Head of caudate nucleus (tissue), 42 donors: ENCODE results near the gene BEX1.

Experiments used
- DNase-seq, 42 donors: peaks; one replicate each; pipeline versions ENCODE4 v3.0.0 to v3.0.0-alpha.2; 2020 to 2021; ENCODE audit warnings: mixed read lengths in 7 of 42
- intact Hi-C: fragments of 100-400 bp; cut with DNase I; formaldehyde crosslinking; loops from one replicate; pipeline ENCODE4 v1.15.0; 2022

BEX1 gene

DNA sequence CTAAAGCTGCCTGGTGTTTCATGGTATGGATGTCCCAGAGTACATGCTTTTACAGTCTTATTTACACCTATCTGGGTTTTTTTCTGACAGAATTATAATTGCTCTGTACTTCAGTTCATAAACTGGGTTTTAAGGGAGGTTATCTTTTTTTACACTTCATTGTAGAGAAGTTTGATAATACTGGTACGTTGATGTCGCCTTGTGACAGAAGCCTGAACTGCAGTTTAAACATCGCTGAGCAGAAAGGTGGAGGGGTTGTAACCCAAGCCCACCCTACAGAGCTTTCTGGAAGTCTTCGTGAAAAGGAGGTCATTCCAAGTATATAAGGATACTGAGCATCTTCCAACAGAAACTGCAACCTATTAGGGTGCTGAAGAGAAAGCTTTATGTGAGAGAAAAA, 46.4 kb downstream of the BEX1 start:
- no peak for DNase-seq
- intact Hi-C loops: no loop called here

DNA sequence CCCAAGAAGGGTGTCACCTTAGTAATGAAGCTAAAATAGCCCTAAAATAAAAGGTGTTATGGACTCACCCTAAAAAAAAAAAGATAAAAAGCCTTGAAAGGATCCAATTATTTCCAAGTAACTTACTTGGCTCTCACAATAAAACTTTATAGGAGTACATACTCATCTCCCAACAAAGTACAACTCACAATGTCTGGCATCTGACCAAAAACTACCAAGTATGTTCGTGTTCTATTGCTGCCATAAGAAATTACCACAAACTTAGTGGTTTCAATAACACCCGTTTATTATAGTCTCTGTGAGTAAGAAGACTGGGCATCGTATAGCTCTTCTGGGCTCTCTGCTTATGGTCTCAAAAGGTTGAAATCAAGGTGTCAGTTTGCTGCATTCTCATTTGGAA, 51.0 kb downstream of the BEX1 start:
- DNase-seq: no peak
- intact Hi-C loops: no loop called here
